Measurements from ENCODE around the gene PDGFA.
A peak's percentile ranks its signal among the peaks of the same experiment; 100 is the strongest.

Gene PDGFA

DNA sequence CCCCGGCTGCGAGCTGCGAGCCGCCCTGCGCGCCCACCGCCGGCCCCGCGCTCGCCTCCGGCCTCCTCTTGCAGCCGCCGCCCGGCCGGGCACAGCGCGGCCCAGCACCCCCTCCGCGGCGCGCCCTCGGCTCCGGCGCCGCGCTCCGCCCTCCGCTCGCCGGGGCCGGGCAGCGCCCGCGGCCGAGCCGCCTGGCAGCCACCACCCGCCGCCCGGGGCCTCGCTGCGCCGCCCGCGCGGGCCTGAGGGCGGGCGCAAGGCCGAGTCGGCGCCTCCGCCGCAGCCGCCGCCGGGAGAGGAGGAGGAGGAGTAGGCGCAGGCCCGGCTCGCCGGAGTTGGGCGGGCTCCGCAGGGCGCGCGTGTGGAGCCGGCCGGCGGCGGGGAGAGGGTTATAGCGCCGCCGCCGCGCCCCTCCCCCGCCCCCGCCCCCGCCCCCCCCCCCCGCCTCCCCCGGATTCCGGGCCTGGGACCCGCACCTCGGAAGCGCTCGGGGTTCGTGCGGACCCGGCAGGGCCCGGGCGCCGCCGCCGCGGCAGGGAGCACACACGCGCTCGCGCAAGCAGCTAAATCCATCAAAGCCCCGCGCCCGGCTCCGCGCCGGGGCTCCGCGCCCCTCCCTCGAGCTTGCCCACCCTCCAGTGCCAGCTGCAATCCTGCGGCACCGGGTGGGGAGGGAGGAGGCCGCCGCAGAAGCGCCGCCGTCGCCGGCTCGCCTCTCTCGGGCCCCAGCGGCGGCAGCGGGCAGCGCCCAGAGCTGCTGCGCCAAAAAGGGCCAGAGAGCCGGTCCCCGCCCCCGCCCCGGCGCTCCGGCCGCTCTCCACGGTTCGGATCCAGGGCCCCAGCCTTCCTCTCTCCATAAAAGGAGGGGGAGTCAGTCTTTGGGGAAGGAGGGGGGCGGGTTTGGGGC is at the start of gene PDGFA:
PDGFA (minus strand) TSS at position 363 of the 907 bp plus-strand sequence. CDS start 845 bp downstream, outside the sequence.
- H3K4me1 ChIP-seq (ENCODE audit: control insufficient read depth, insufficient read depth, low read length) = peaks cover 10% of the 10 kb centered on the region
- H3K4me3 ChIP-seq (ENCODE audit: low read length) = peak within 1 kb of the TSS; percentile 80
- H3K27ac ChIP-seq (ENCODE audit: low read depth, low read length) = peak within 1 kb of the TSS; percentile 86
- peaks cover 5% of the 10 kb centered on the region for H3K27me3 ChIP-seq (ENCODE audit: control insufficient read depth, insufficient read depth, low read length)
- H3K36me3 ChIP-seq (ENCODE audit: control insufficient read depth, insufficient read depth, low read length) = no peaks in the 10 kb centered on the region
- peak within 1 kb of the TSS; percentile 62 for H3K9ac ChIP-seq (ENCODE audit: low read length)

DNA sequence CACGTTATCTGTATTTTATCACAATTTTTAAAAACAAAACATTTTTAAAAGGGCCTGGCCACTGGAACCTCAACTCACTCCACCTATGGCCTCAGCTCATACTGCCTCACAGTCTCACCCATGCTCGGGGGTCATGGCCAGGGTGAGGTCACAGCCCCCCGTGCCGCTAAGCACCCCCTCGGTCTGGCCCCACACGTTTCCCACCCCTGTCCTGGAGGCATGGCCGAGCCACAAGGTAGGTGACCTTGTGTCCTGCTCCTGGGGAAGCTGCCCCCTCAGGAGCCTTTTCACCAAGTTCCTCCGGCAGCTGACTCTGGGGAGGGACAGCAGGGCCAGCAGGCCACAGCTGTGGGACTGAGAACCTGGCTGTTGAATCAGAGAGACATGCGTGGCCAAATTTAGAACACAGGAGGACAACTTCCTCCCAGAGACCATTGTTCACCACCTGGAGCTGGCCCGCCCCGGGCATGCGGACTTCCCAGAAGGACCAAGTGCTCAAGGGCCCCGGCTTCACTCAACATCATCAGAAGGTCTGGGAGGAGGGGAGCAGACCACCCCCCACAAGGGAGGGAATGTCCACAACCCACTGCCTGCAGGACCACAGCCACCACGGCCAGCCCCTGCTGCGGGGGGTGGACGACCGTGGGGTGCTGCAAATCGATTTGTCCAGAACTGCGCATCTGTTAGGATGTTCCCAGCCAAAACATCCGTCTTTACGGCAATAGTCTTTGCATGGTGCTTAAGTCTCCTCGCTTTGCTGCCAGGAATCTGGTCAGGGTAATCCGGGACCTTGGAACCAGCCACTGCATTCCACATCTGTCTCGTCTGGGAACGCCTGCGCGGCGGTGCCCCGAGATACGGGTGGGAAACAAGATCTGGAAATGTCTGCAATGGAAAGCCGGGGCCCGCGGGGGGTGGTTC is 48.6 kb upstream of the PDGFA start:
- H3K4me3 ChIP-seq (ENCODE audit: low read length) = no peak overlapping the region
- no peaks in the 10 kb centered on the region for H3K27me3 ChIP-seq (ENCODE audit: control insufficient read depth, insufficient read depth, low read length)
- H3K9ac ChIP-seq (ENCODE audit: low read length) = no peak overlapping the region
- H3K4me1 ChIP-seq (ENCODE audit: control insufficient read depth, insufficient read depth, low read length) = no peaks in the 10 kb centered on the region
- no peaks in the 10 kb centered on the region for H3K36me3 ChIP-seq (ENCODE audit: control insufficient read depth, insufficient read depth, low read length)
- no peak overlapping the region for H3K27ac ChIP-seq (ENCODE audit: low read depth, low read length)

DNA sequence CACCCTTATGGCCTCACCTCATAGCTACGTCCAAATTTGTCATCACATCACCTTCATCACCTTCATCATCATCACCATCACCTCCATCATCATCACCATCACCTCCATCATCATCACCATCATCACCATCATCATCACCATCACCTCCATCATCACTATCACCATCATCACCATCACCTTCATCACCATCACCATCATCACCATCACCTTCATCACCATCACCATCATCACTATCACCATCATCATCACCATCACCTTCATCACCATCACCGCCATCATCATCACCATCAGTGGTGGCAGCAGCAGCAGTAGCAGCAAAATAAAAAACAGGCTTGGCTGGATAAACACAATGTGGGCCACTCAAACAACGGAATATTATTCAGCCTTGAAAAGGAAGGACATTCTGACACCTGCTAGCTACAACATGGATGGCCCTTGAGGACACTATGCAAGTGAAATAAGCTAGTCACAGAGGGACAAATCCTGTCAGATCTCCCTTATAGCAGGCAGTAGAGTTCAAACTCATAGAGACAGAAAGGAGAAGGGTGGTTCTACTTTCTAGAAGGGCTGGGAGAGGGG is 47.7 kb upstream of the PDGFA start:
- no peaks in the 10 kb centered on the region for H3K4me1 ChIP-seq (ENCODE audit: control insufficient read depth, insufficient read depth, low read length)
- no peak overlapping the region for H3K9ac ChIP-seq (ENCODE audit: low read length)
- no peaks in the 10 kb centered on the region for H3K36me3 ChIP-seq (ENCODE audit: control insufficient read depth, insufficient read depth, low read length)
- H3K27me3 ChIP-seq (ENCODE audit: control insufficient read depth, insufficient read depth, low read length) = no peaks in the 10 kb centered on the region
- H3K27ac ChIP-seq (ENCODE audit: low read depth, low read length) = no peak overlapping the region
- no peak overlapping the region for H3K4me3 ChIP-seq (ENCODE audit: low read length)

DNA sequence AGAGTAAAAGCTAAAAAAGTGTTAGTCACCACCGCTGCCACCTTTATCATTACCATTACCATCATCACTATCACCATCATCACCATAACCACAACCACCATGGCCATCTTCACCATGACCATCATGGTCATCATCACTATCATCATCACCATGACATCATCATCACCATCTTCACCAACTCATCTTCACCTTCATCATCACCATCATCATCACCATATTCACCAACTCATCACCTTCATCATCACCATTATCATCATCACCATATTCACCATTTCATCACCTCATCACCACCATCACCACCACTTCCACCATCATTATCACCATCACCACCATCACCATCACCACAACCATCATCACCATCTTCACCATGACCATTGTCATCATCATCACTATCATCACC is 46.5 kb upstream of the PDGFA start:
- Histone ChIP-seq H3K4me3 (ENCODE audit: low read length) (no peak overlapping the region), H3K36me3 (ENCODE audit: control insufficient read depth, insufficient read depth, low read length) (no peaks in the 10 kb centered on the region), H3K27ac (ENCODE audit: low read depth, low read length) (no peak overlapping the region), H3K9ac (ENCODE audit: low read length) (no peak overlapping the region), H3K4me1 (ENCODE audit: control insufficient read depth, insufficient read depth, low read length) (no peaks in the 10 kb centered on the region), H3K27me3 (ENCODE audit: control insufficient read depth, insufficient read depth, low read length) (no peaks in the 10 kb centered on the region)

DNA sequence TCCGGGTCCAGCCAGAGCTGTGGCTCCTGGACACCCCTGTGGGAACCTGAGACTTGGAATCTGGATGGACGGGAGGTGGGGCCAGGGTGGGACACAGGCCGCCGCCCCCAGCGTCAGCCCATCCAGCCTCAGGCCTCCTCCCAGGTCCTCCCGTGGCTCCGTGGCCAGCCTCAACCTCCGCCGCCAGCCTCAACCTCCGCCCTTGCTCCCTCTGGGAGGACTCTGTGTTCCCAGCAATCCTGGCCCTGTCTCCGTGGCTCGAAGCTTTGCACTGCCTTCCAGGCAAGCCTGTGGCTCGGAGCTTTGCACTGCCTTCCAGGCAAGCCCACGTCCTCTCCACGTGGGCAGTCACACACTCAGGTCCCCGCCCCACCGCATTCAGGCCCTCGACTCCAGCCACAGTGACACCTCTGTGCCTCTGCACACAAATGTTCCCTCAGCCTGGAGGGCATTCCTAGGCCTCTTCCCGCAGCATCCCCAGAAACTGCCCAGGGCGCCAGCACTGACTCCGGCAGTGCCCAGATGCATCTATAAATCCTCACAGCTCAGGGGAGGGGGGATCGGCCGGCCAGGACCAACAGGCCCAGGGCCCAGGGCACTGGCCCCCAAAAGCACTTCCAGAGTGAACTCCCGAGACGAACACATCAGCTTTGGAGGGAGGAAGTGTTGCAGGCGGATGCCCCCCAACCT is 44.7 kb upstream of the PDGFA start:
- no peaks in the 10 kb centered on the region for H3K4me1 ChIP-seq (ENCODE audit: control insufficient read depth, insufficient read depth, low read length)
- no peaks in the 10 kb centered on the region for H3K27me3 ChIP-seq (ENCODE audit: control insufficient read depth, insufficient read depth, low read length)
- no peak overlapping the region for H3K27ac ChIP-seq (ENCODE audit: low read depth, low read length)
- no peak overlapping the region for H3K4me3 ChIP-seq (ENCODE audit: low read length)
- H3K36me3 ChIP-seq (ENCODE audit: control insufficient read depth, insufficient read depth, low read length) = no peaks in the 10 kb centered on the region
- no peak overlapping the region for H3K9ac ChIP-seq (ENCODE audit: low read length)

DNA sequence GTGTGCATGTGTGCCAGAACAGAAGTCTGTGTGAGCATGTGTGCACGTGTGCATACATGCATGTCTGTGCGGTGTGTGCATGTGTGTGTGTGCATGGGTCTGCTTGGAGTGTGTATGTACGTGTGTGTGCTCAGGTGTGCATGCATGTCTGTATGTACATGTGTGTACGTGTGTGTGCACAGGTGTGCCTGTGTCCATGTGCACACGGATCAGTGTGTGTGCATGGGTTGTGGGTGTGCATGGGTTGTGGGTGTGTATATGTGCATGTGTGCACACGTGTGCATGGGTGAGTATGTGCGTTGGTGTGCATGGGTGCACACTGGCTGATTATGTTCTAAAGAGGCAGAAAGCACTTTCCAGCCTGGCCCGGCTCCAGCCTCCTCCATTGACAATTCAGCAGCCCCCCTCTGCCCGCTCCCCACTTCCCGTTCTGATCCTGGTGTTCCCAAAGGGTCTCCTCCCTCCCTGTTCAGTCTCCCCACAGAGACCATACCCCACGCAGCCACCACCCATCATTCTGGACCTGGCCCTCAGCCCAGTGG is 44.1 kb upstream of the PDGFA start:
- no peaks in the 10 kb centered on the region for H3K36me3 ChIP-seq (ENCODE audit: control insufficient read depth, insufficient read depth, low read length)
- no peaks in the 10 kb centered on the region for H3K27me3 ChIP-seq (ENCODE audit: control insufficient read depth, insufficient read depth, low read length)
- H3K9ac ChIP-seq (ENCODE audit: low read length) = no peak overlapping the region
- no peak overlapping the region for H3K27ac ChIP-seq (ENCODE audit: low read depth, low read length)
- H3K4me1 ChIP-seq (ENCODE audit: control insufficient read depth, insufficient read depth, low read length) = no peaks in the 10 kb centered on the region
- H3K4me3 ChIP-seq (ENCODE audit: low read length) = no peak overlapping the region

DNA sequence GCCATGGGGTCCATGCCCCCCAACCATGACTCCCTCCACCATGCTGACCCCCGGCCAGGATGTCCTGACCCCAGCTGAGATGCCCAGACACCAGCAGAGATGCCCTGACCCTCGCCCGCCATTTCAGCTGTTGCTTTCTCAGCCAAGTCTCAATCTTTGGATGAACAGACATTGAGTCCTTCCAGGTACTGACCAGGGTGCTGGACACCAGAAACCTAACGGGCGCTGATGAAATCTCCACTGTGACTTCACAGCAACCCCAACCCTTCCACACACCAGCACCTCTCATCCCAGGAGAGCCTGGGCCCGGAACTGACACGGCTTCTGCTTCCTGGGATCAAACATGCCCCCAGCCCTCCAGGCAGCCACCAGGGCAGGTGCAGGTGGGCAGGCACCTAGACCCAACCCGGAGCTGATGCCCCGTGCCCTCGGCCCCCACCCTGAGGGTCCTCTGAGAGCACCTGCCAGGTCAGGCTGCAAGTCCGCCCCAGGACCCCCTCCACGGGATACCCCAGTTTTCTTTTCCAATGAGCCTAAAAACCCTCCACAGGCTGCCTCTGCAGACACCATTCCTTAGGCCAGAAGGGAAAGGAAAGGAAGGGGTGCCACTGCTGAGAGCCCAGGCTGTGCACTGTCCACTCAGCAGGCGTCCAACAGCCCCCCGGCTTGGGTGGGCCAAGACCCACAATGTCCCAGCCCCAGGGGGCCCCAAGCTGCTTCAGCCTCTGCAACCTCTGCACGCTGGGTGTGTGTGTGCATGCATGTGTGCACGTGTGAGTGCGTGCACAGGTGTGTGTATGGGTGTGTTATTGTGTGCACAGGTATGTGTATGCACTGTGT is 43.4 kb upstream of the PDGFA start:
- no peak overlapping the region for H3K27ac ChIP-seq (ENCODE audit: low read depth, low read length)

DNA sequence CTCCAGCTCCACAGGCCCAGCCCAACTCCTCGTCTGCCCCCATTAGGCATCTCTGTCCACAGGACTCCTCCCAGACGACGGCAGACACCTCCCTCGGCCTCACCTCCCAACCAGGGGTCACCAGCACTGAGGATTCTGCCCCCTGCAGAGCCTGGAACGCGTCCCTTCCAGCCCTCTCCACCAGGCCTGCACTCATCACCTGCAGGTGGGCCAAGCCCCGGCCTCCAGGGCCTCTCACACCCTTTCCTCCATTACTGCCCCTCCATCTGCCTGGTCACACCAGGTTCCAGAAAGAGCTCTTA is 42.7 kb upstream of the PDGFA start:
- Histone ChIP-seq H3K4me3 (ENCODE audit: low read length) (no peak overlapping the region), H3K9ac (ENCODE audit: low read length) (no peak overlapping the region), H3K4me1 (ENCODE audit: control insufficient read depth, insufficient read depth, low read length) (no peaks in the 10 kb centered on the region), H3K27ac (ENCODE audit: low read depth, low read length) (no peak overlapping the region), H3K27me3 (ENCODE audit: control insufficient read depth, insufficient read depth, low read length) (no peaks in the 10 kb centered on the region), H3K36me3 (ENCODE audit: control insufficient read depth, insufficient read depth, low read length) (no peaks in the 10 kb centered on the region)

More for the DNA sequence above, 43.4 kb upstream of the PDGFA start:
- H3K9ac ChIP-seq (ENCODE audit: low read length) = no peak overlapping the region
- no peaks in the 10 kb centered on the region for H3K27me3 ChIP-seq (ENCODE audit: control insufficient read depth, insufficient read depth, low read length)
- no peaks in the 10 kb centered on the region for H3K4me1 ChIP-seq (ENCODE audit: control insufficient read depth, insufficient read depth, low read length)
- H3K4me3 ChIP-seq (ENCODE audit: low read length) = no peak overlapping the region
- no peaks in the 10 kb centered on the region for H3K36me3 ChIP-seq (ENCODE audit: control insufficient read depth, insufficient read depth, low read length)

DNA sequence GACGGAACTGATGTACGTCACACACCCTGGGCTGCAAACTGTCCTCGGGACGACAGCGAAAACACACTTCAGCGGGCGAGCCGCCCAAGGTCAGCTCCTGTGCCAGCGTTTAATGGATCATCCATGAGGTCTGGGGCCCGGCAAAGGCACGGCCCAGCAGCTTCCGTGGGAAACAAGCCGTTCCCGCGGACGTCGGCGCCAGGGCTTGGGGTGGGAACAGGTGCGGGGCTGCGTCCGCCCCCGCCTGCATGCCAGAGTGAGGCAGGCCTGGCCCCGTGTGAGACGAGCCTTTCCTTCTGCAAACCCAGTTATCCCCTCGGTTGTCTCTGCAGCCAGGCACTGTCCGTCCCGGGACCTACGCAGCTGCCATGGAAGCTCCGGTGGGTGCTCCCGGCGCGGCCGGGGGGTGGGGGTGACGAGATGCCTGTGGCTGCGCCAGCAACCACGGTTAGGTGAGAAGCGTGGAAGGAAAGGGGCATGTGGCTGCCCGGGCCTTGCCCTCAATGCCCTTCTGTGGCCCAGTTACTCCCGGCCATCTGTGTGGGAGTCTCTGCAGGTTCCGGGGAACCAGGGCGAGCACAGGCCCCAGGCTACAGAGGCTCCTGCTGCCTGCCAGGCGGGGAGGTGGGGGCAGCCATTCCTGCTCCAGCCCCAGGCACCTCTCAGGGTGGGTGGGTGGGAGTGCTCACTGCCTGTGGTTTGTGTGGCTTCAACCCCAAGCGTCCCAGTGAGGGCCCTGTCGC is 42.2 kb upstream of the PDGFA start:
- Histone ChIP-seq H3K27me3 (ENCODE audit: control insufficient read depth, insufficient read depth, low read length) (no peaks in the 10 kb centered on the region), H3K27ac (ENCODE audit: low read depth, low read length) (no peak overlapping the region), H3K9ac (ENCODE audit: low read length) (no peak overlapping the region), H3K4me1 (ENCODE audit: control insufficient read depth, insufficient read depth, low read length) (no peaks in the 10 kb centered on the region), H3K4me3 (ENCODE audit: low read length) (no peak overlapping the region), H3K36me3 (ENCODE audit: control insufficient read depth, insufficient read depth, low read length) (no peaks in the 10 kb centered on the region)

DNA sequence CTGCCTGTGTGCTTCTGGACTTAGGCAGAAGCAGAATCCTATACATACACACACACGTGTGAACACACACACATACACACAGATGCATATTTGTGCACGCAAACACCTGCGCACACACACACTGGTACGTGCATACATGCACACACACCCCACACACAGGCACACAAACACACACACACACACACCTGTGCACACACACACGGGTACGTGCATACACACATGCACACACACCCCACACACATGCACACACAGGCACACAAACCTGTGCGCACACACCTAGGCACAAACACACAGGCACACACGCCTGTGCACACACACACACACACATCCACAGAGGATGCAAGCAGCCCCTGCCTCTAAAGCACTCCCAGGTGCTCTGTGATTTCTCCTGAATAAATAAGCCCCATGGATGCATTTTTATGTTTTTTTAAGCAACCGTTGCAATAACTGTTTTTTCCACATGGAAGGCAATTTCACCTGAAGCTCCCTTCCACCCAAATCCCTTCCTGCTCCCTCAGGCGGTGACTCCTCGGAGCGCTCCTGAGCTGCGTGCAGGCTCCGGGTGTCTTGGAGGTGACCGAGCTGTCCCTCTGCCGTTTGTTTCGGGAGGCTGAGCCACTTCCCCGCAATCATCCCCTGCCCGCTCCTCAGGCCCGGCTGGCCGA is 41.5 kb upstream of the PDGFA start:
- H3K9ac ChIP-seq (ENCODE audit: low read length) = no peak overlapping the region
- H3K27ac ChIP-seq (ENCODE audit: low read depth, low read length) = no peak overlapping the region
- H3K27me3 ChIP-seq (ENCODE audit: control insufficient read depth, insufficient read depth, low read length) = no peaks in the 10 kb centered on the region
- H3K4me3 ChIP-seq (ENCODE audit: low read length) = no peak overlapping the region
- no peaks in the 10 kb centered on the region for H3K36me3 ChIP-seq (ENCODE audit: control insufficient read depth, insufficient read depth, low read length)
- H3K4me1 ChIP-seq (ENCODE audit: control insufficient read depth, insufficient read depth, low read length) = no peaks in the 10 kb centered on the region

All from rectal smooth muscle tissue (tissue), 1 donor.